GM19351 (cell line): ENCODE results near the gene FRS3.

Experiments used
- ATAC-seq: cut with Tn5 transposase; IDR thresholded peaks from one replicate; pipeline ENCODE4 v1.9.1; 2021; ENCODE audit warnings: mild to moderate bottlenecking, moderate library complexity; ENCODE audit not compliant: unreplicated experiment

The FRS3 gene

GRCh38 chr6:41730531-41731436, 48.9 kb downstream of the FRS3 start:
- no peak for ATAC-seq

GRCh38 chr6:41729624-41730023, 50.1 kb downstream of the FRS3 start:
- no peak for ATAC-seq

GRCh38 chr6:41728954-41729353, 50.7 kb downstream of the FRS3 start:
- no peak for ATAC-seq

- ATAC-seq, result no peak
These were observed 51.4 kb downstream of the FRS3 start for GRCh38 chr6:41728073-41728936.

GRCh38 chr6:41727705-41728072, 52.0 kb downstream of the FRS3 start:
- ATAC-seq, result no peak

- ATAC-seq, result no peak
These were observed 52.8 kb downstream of the FRS3 start for GRCh38 chr6:41726876-41727275.

GRCh38 chr6:41724586-41725501, 54.9 kb downstream of the FRS3 start:
- no peak for ATAC-seq

- no peak for ATAC-seq
These were observed 55.5 kb downstream of the FRS3 start for GRCh38 chr6:41724228-41724580.

GRCh38 chr6:41723530-41724227, 56.0 kb downstream of the FRS3 start:
- ATAC-seq, result peak; percentile 66

- ATAC-seq, result no peak
These were observed 56.7 kb downstream of the FRS3 start for GRCh38 chr6:41722969-41723529.

GRCh38 chr6:41721414-41721813, 58.3 kb downstream of the FRS3 start:
- ATAC-seq, result no peak

- ATAC-seq, result no peak
These were observed 58.9 kb downstream of the FRS3 start for GRCh38 chr6:41720783-41721182.

- ATAC-seq, result no peak
These were observed 59.5 kb downstream of the FRS3 start for GRCh38 chr6:41720262-41720620.
